Peyer's patch (tissue), 4 donors: Measurements from ENCODE around the gene GNPTG.

Experiments
- POLR2A ChIP-seq, 2 donors: fragments of 450-650 bp; IDR thresholded peaks; one replicate each; pipeline ENCODE4 v1.5.1; 2017; ENCODE audit warnings: antibody characterized with exemption in 2 of 2, mild to moderate bottlenecking in 2 of 2, moderate library complexity in 2 of 2
- TF ChIP-seq, protein P1 (sequence below), 6 experiments: fragments of 450-650 bp in 4 of 6; fragments of 200-600 bp in 2 of 6; sonication (generic) in 1 of 6; IDR thresholded peaks; one replicate each; pipeline ENCODE4 v1.5.1; 2017 to 2019; ENCODE audit warnings: antibody characterized with exemption in 6 of 6, mild to moderate bottlenecking in 3 of 6, moderate library complexity in 1 of 6

DNA sequence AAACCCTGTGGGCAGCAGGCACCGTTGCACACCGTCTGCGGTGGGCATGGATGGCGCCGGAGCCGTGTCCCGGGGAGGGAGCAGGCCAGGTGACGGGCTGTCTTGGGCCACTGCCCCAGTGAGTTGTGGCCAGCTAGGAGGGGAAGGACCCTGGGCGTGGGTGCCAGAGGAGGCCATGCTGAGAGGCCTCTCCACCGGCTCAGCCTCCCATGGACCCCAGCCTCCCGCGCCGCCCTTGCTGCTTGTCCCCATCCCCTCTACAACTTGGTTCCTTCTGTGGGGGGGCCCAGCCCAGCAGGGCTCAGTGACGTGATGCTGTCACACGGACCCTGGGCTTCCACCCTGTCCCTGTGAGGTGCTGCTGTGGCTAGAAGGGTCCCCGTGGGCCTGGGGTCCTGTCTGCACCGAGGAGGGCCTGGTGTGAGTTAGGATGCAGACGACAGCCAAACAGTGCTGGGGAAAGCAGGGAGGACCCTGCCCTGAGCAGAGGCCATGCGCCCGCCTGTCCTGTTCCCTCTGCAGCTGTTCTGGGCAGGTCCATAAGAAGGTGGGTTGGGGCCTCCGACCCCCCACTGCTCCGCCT is 31.0 kb upstream of the GNPTG start:
- TF ChIP-seq POLR2A (IDR thresholded peaks at IDR 0.05), result no peak
- TF ChIP-seq, protein P1, sequence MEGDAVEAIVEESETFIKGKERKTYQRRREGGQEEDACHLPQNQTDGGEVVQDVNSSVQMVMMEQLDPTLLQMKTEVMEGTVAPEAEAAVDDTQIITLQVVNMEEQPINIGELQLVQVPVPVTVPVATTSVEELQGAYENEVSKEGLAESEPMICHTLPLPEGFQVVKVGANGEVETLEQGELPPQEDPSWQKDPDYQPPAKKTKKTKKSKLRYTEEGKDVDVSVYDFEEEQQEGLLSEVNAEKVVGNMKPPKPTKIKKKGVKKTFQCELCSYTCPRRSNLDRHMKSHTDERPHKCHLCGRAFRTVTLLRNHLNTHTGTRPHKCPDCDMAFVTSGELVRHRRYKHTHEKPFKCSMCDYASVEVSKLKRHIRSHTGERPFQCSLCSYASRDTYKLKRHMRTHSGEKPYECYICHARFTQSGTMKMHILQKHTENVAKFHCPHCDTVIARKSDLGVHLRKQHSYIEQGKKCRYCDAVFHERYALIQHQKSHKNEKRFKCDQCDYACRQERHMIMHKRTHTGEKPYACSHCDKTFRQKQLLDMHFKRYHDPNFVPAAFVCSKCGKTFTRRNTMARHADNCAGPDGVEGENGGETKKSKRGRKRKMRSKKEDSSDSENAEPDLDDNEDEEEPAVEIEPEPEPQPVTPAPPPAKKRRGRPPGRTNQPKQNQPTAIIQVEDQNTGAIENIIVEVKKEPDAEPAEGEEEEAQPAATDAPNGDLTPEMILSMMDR (IDR thresholded peaks at IDR 0.05), result no peak
